ENCODE results near the gene ARL8B.

GRCh38 chr3:5096336-5097008 is 25.6 kb upstream of the ARL8B start:
- TF ChIP-seq CTCF (IDR thresholded peaks at IDR 0.05) (no peak), REST (IDR thresholded peaks at IDR 0.05; ENCODE audit: insufficient read depth in 1 of 2, low read depth in 2 of 2, low read length in 1 of 2) (no peak), POLR2AphosphoS5 (IDR thresholded peaks at IDR 0.05; ENCODE audit: low read depth, low read length) (no peak), SIN3A (IDR thresholded peaks at IDR 0.05; ENCODE audit: borderline replicate concordance, insufficient read depth, low read depth, low read length) (no peak)
